ENCODE measurements around the gene DHFR.
"Not testable (repeated sequence)": the region's sequence is repeated elsewhere in the genome, so short reads cannot be mapped to it uniquely, and the experiment has no call there.

Gene DHFR

GRCh38 chr5:80654391-80655230 is at the start of gene DHFR, which contains the start of gene MSH3:
DHFR (minus strand) TSS chr5:80654983; CDS start chr5:80654489, 494 bp downstream.
MSH3 (plus strand) TSS chr5:80654652; CDS start chr5:80654728, 76 bp downstream.
- DNase-seq = peak; percentile 98

GRCh38 chr5:80704221-80704620 is 49.4 kb upstream of the DHFR start:
- no peak for DNase-seq

- DNase-seq = peak; percentile 40
These were observed 49.0 kb upstream of the DHFR start for GRCh38 chr5:80703747-80704146.

GRCh38 chr5:80703291-80703690 is 48.5 kb upstream of the DHFR start:
- DNase-seq = no peak

GRCh38 chr5:80701597-80701996 is 46.8 kb upstream of the DHFR start:
- no peak for DNase-seq

GRCh38 chr5:80698369-80698768 is 43.6 kb upstream of the DHFR start:
- no peak for DNase-seq

- DNase-seq = no peak
These were observed 42.3 kb upstream of the DHFR start for GRCh38 chr5:80697100-80697499.

GRCh38 chr5:80696450-80696849 is 41.7 kb upstream of the DHFR start:
- DNase-seq = no peak

GRCh38 chr5:80695666-80696065 is 40.9 kb upstream of the DHFR start:
- DNase-seq = no peak

- no peak for DNase-seq
These were observed 34.8 kb upstream of the DHFR start for GRCh38 chr5:80689627-80690026.

- DNase-seq = no peak
These were observed 34.1 kb upstream of the DHFR start for GRCh38 chr5:80688648-80689420.

GRCh38 chr5:80686757-80687156 is 32.0 kb upstream of the DHFR start:
- DNase-seq = peak; percentile 64

GRCh38 chr5:80676706-80677105 is 21.9 kb upstream of the DHFR start:
- DNase-seq = no peak

GRCh38 chr5:80672140-80672736 is 17.5 kb upstream of the DHFR start:
- DNase-seq = peak; percentile 88

GRCh38 chr5:80668016-80668969 is 13.5 kb upstream of the DHFR start:
- no peak for DNase-seq

- no peak for DNase-seq
These were observed 12.6 kb upstream of the DHFR start for GRCh38 chr5:80667384-80667783.

GRCh38 chr5:80665057-80665456 is 10.3 kb upstream of the DHFR start:
- no peak for DNase-seq

- no peak for DNase-seq
These were observed 7.3 kb upstream of the DHFR start for GRCh38 chr5:80662108-80662507.

GRCh38 chr5:80660661-80661060 is 5.9 kb upstream of the DHFR start:
- not testable (repeated sequence) for DNase-seq

- no peak for DNase-seq
These were observed 4.3 kb upstream of the DHFR start for GRCh38 chr5:80659106-80659505.

- peak; percentile 39 for DNase-seq
These were observed 1.6 kb upstream of the DHFR start for GRCh38 chr5:80656425-80656824.

- DNase-seq = no peak
These were observed 520 bp upstream of the DHFR start for GRCh38 chr5:80655231-80655774.
